ENCODE results near the gene NUP50.

The NUP50 gene

DNA sequence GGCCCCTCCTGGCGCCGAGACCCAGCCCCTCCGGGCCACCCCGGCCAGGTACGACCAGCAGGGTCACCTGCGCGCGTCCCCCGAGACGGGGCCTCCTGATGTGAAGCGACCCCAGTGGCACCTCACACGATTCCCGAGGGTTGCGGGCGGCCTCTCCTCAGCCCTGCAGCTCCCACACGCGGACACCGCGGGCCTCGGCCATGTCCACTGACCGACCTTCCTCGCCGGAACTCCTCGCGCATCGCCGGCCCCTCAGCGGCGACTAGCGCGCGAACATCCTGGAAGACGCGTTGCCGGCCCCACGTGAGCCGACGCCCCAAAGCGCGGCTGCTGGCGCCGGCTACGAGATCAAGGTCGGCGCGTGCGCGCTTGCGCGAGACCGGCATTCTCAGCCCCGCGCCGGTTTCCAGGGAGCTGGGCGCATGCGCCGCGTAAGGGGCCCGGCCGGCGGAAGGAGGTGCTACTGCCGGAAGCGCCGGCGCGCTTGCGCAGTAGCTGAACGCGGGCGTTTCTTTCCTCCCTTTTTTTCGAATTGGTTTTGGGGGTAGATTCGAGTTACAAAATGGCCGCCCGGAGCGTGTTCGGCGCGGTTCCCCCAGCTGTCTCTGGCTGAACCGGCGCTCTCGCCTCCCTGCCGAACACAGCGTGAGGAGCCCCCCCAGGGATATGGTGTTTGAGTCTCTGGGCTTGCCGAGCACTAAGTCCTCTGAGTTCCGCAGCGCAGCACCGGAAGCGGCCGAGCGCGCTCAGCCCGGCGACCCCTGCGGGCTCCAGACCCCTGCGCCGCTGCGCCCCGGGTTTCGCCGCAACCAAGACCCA is at the start of gene NUP50:
Gene NUP50, plus strand, starts transcription at position 475 of the 819 bp plus-strand sequence. CDS start 4,253 bp downstream, outside the sequence.
- peak; percentile 91 to 96 for DNase-seq (ENCODE audit: low read depth in 2 of 2)

GRCh38 chr22:45120440-45120839 is 43.3 kb upstream of the NUP50 start:
- no peak for DNase-seq (ENCODE audit: low read depth in 2 of 2)

GRCh38 chr22:45120931-45121330 is 42.8 kb upstream of the NUP50 start:
- DNase-seq (ENCODE audit: low read depth in 2 of 2) = no peak

- no peak for DNase-seq (ENCODE audit: low read depth in 2 of 2)
Measured at GRCh38 chr22:45124176-45124847, 39.4 kb upstream of the NUP50 start.

GRCh38 chr22:45125188-45125587 is 38.5 kb upstream of the NUP50 start:
- no peak for DNase-seq (ENCODE audit: low read depth in 2 of 2)

DNA sequence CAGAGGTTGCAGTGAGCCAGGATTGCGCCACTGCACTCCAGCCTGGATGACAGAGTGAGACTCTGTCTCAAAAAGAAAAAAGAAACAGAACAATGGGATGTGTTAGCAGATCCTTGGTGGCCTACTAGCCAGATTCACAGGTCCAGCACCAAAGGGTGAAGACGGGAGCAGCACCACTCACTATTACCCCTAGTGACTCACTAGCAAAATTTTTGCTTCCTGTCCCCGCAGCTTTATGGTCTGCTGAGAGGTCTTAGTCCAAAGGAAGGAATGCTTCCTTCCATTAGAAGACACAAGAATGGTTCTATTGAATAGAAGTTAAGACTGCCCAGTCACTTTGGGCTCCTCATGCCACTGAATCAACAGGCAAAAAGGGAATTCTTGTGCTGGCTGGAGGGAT is 35.9 kb upstream of the NUP50 start:
- DNase-seq (ENCODE audit: low read depth in 2 of 2) = no peak

GRCh38 chr22:45129703-45130524 is 33.8 kb upstream of the NUP50 start:
- DNase-seq (ENCODE audit: low read depth in 2 of 2) = peak; percentile 1 to 2

DNA sequence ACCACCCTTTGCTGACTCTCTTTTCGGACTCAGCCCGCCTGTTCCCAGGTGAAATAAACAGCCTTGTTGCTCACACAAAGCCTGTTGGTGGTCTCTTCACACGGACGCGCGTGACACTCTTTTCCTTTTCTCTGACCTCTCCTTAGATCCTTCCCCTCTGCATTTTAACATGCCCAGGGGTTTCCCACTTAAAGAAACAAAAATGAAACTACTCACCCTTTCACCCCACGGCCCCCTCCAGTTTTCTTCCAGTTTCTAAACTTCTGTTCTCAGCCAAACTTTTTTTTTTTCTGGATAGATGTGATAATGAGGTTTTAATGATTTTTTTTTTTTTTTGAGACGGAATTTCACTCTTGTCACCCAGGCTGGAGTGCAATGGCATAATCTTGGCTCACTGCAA is 32.8 kb upstream of the NUP50 start:
- no peak for DNase-seq (ENCODE audit: low read depth in 2 of 2)

- DNase-seq (ENCODE audit: low read depth in 2 of 2) = no peak
Measured at GRCh38 chr22:45131749-45132148, 32.0 kb upstream of the NUP50 start.

GRCh38 chr22:45134313-45134712 is 29.4 kb upstream of the NUP50 start:
- no peak for DNase-seq (ENCODE audit: low read depth in 2 of 2)

GRCh38 chr22:45136594-45136993 is 27.1 kb upstream of the NUP50 start:
- DNase-seq (ENCODE audit: low read depth in 2 of 2) = no peak

DNA sequence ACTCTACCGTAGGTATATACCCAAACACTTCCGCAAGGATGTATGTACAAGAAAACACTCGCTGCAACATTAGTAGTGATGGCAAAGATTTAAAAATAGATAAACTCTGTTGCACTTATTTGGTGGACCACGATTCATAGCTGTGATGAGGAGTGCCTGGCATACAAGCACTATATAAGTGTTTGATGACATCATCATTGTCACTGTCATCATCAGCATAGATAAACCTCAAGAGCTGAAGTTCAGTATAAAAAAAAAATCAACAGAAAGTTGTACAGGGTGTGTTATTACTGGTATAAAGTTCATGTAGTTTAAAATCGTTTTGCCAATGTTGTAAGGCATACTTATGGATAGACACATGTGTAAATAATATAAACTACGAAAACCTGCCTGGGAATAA is 24.0 kb upstream of the NUP50 start:
- DNase-seq (ENCODE audit: low read depth in 2 of 2) = no peak

- DNase-seq (ENCODE audit: low read depth in 2 of 2) = no peak
Measured at GRCh38 chr22:45142376-45142775, 21.3 kb upstream of the NUP50 start.

DNA sequence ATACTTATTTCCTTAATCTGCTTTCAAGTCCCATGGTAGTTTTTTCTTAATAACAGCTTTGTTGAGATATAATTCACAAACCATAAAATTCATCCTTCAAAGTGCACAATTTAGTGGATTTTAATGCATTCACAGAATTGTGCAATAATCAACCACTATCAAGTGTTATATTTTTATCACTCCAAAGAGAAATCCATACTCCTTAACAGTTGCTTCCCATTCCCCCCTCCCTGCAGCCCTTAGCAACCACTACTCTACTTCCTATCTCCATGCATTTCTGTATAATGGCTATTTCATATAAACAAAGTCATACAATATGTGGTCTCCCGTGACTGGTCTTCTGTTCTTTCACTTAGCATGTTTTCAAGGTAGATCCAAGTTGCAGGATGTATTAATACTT is 18.8 kb upstream of the NUP50 start:
- no peak for DNase-seq (ENCODE audit: low read depth in 2 of 2)

GRCh38 chr22:45149671-45150070 is 14.1 kb upstream of the NUP50 start:
- no peak for DNase-seq (ENCODE audit: low read depth in 2 of 2)

GRCh38 chr22:45150139-45150538 is 13.6 kb upstream of the NUP50 start:
- DNase-seq (ENCODE audit: low read depth in 2 of 2) = no peak

DNA sequence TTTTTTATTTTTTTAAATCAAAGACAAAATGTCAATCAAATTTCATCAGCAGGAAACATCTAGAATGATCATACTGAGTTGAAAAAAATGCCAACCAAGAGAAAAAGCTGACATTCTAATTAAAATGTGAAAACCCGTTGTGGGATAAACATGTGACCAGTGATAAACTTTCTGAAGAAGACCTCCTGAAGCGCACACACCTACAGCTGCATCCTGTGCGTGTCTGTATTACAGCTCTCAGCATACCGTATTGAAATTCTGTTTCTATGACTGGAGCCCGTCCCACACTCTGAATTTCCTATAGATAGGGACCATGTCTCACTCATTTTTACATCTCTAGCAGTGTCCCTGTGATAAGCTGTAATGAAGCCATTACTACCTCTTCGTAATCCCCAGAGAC is 12.2 kb upstream of the NUP50 start:
- no peak for DNase-seq (ENCODE audit: low read depth in 2 of 2)

GRCh38 chr22:45154383-45154782 is 9.3 kb upstream of the NUP50 start:
- no peak for DNase-seq (ENCODE audit: low read depth in 2 of 2)

DNA sequence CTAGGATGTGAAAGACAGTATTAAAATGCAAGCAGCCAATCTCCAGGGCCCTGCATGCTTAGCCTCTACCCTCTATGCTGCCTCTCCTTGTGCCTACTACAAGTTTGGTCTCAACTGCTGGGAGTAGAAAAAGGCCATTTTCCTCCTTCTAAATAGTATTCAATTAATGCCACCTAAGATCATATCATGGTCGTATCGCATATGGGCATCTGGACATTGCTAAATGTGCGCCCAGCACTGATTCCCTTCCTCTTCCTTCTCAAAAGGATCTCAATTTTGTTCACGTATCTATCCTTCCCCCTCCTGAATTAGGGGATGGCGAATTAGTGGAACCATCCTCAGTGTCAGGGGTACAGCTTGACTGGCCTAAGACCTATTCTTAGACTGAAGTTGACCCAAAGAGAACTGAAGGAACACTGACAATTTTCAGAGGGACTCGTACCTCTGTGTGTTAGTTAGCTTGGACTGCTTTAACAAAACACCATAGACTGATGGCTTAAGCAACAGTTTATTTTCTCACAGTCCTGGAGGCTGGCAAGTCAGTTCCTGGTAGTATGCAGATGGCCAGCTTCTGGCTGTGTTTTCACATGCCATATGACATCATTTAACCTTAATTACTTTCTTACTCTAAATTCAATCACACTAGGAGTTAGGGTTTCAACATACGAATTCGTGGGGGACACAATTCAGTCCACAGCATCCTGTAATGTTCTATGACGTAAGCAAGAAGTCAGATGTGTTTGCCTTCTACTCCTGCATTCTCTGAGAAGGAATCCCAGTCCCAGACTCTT is 8.5 kb upstream of the NUP50 start:
- DNase-seq (ENCODE audit: low read depth in 2 of 2) = no peak

- no peak for DNase-seq (ENCODE audit: low read depth in 2 of 2)
Measured at GRCh38 chr22:45157907-45158306, 5.8 kb upstream of the NUP50 start.

DNA sequence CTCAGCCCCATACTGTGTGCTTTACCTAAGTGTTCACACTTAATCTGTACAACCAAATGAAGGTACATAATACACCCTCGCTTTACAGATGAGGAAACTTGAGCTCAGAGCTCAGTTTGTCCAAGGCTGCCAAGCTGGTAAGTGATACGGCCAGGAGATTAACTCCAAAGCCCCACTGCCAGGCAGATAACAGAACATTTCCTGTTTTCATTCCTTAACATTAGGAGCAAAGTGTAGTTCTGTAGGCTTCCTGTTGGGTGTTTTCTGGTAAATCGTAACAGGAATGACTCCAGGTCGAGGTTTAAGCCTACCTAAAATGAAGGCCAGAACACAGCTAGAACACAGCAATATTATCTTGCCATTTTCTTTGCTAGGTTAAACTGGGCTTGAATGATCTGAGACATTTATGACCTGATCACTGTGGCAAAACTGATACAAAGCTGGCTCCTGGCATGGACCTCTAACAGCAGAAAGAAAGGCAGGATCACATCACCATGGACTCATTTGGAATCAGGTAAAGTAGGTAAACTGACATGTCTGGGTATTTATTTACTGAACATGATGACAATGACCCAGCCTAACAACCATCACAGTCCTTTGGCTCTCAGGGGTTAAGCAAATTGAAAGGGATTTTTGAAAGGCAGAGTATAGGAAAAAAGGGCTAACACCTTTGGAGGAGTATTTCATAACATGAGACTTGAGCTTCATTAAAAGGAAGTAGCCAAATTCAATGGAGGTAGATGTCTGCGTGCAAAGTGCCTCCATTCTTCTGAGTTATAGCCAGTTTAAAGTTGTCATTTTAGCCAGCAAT is 3.9 kb upstream of the NUP50 start:
- no peak for DNase-seq (ENCODE audit: low read depth in 2 of 2)
